Spleen (tissue), 7 donors: ENCODE data around the gene LTB4R2.

ENCODE experiments used
- POLR2A ChIP-seq, 3 donors: fragments of 450-650 bp; IDR thresholded peaks; one replicate each; pipeline ENCODE4 v1.5.1; 2017; ENCODE audit warnings: antibody characterized with exemption in 3 of 3, mild to moderate bottlenecking in 1 of 3
- TF ChIP-seq, protein P1 (sequence below), 11 experiments: fragments of 200-600 bp in 7 of 11; fragments of 450-650 bp in 4 of 11; sonication (generic) in 4 of 11; IDR thresholded peaks in 8 of 11; conservative IDR thresholded peaks in 3 of 11; 1 replicate in 7 of 11; 2 replicates in 4 of 11; pipeline versions ENCODE4 v1.4.0 to v1.8.0; 2016 to 2021; ENCODE audit warnings: antibody characterized with exemption in 11 of 11, inconsistent platforms in 4 of 11, mild to moderate bottlenecking in 1 of 11
- donor health status: DM: no; HTN: no; CAD: no; lungs with moderate emphysema.
- donor health status: DM: no; HTN: no; CAD: no.
- donor health status: DM: no; HTN: no; CAD: no.

DNA sequence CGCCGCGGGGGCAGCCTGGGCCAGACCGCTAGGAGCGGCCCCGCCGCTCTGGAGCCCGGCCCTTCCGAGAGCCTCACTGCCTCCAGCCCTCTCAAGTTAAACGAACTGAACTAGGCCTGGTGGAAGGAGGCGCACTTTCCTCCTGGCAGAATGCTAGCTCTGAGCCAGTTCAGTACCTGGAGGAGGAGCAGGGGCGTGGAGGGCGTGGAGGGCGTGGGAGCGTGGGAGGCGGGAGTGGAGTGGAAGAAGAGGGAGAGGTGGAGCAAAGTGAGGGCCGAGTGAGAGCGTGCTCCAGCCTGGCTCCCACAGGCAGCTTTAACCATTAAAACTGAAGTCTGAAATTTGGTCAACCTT, 6.6 kb downstream of the LTB4R2 start:
- TF ChIP-seq, protein P1, sequence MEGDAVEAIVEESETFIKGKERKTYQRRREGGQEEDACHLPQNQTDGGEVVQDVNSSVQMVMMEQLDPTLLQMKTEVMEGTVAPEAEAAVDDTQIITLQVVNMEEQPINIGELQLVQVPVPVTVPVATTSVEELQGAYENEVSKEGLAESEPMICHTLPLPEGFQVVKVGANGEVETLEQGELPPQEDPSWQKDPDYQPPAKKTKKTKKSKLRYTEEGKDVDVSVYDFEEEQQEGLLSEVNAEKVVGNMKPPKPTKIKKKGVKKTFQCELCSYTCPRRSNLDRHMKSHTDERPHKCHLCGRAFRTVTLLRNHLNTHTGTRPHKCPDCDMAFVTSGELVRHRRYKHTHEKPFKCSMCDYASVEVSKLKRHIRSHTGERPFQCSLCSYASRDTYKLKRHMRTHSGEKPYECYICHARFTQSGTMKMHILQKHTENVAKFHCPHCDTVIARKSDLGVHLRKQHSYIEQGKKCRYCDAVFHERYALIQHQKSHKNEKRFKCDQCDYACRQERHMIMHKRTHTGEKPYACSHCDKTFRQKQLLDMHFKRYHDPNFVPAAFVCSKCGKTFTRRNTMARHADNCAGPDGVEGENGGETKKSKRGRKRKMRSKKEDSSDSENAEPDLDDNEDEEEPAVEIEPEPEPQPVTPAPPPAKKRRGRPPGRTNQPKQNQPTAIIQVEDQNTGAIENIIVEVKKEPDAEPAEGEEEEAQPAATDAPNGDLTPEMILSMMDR (IDR thresholded peaks at IDR 0.05 in 8 of 11, conservative IDR thresholded peaks at IDR 0.05 in 3 of 11), result no peak
- no peak for TF ChIP-seq POLR2A (IDR thresholded peaks at IDR 0.05)
